ENCODE measurements around the gene CLEC9A. TPM values are rescaled to one million over a fixed set of nuclear protein-coding genes. Genes with fewer than 3 reads are reported as not detected.

The CLEC9A gene
- total RNA-seq, 4 donors from 2014 or later = not detected

DNA sequence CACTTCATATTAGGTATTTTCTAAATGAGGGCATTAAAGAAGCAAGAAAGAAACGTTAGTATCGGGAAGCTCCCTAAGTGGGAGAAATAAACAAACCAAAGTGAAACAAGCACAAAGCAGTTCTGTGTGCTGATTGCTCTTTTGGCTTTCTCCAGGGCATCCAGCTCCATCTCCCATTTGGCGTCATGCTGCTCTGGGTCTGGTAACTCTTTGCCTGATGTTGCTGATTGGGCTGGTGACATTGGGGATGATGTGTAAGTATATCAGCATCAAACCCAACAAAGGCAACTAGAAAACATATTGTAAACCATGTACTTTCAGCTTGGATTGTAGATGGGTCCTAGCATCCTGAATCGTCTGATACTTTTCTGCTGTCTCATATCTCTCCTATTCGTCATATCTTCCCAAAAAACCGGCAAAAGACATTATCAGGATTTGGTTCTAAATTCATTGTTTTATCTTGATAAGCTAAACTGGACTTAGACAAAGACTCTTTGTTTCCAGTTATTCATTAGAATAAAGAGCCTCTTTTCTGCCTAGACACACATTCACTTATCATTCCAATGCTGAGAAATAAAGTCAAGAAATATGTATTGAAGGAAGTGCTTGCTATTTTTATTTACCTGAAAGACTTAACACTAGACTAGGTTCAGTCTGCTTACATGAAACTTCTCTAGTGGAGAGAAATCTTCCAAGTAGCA lies 17.7 kb upstream of the CLEC9A start:
- no peak overlapping the region for H3K27ac ChIP-seq
- H3K4me1 ChIP-seq = peaks cover 0 to 1% (median 0%) of the 10 kb centered on the region in 3 donors
- no peak overlapping the region for H3K4me3 ChIP-seq
- no peaks in the 10 kb centered on the region for H3K36me3 ChIP-seq
- 78 to 88% methylated on average over 3 to 6 of the region's 6 CpGs for WGBS, 2 donors (ENCODE audit: low coverage in 1 of 2)
- ATAC-seq = no peak
- peaks cover 6% of the 10 kb centered on the region for H3K27me3 ChIP-seq
- TF ChIP-seq POLR2A (IDR thresholded peaks at IDR 0.05) = no peak
- TF ChIP-seq CTCF (IDR thresholded peaks at IDR 0.05) = no peak
- TF ChIP-seq POLR2AphosphoS5 (IDR thresholded peaks at IDR 0.05) = no peak
- no peak for TF ChIP-seq EP300 (IDR thresholded peaks at IDR 0.05)
- H3K9me3 ChIP-seq = no peaks in the 10 kb centered on the region

- no peaks in the 10 kb centered on the region for H3K36me3 ChIP-seq
- no peak for TF ChIP-seq POLR2A (IDR thresholded peaks at IDR 0.05)
- no peak for TF ChIP-seq CTCF (IDR thresholded peaks at IDR 0.05)
- no peak for TF ChIP-seq EP300 (IDR thresholded peaks at IDR 0.05)
- H3K9me3 ChIP-seq = no peaks in the 10 kb centered on the region
- H3K4me3 ChIP-seq = no peak overlapping the region
- H3K4me1 ChIP-seq = peaks cover 0 to 13% (median 0%) of the 10 kb centered on the region in 3 donors
- 53 to 61% methylated on average over 3 to 4 of the region's 4 CpGs for WGBS, 2 donors (ENCODE audit: low coverage in 1 of 2)
- ATAC-seq = no peak
- H3K27ac ChIP-seq = no peak overlapping the region
- no peaks in the 10 kb centered on the region for H3K27me3 ChIP-seq
Measured at GRCh38 chr12:10015450-10015849, 15.0 kb upstream of the CLEC9A start.

- no peak for TF ChIP-seq CTCF (IDR thresholded peaks at IDR 0.05)
- no peak for TF ChIP-seq EP300 (IDR thresholded peaks at IDR 0.05)
- no peak for TF ChIP-seq POLR2AphosphoS5 (IDR thresholded peaks at IDR 0.05)
- TF ChIP-seq POLR2A (IDR thresholded peaks at IDR 0.05) = no peak
- no peak for ATAC-seq
- no peaks in the 10 kb centered on the region for H3K36me3 ChIP-seq
- no peak overlapping the region for H3K4me3 ChIP-seq
- H3K9me3 ChIP-seq = no peaks in the 10 kb centered on the region
- H3K27me3 ChIP-seq = no peaks in the 10 kb centered on the region
- H3K4me1 ChIP-seq = peaks cover 0 to 13% (median 0%) of the 10 kb centered on the region in 3 donors
- no peak overlapping the region for H3K27ac ChIP-seq
- WGBS, 2 donors (ENCODE audit: low coverage in 1 of 2) = 10% methylated on average over 1 of the region's 1 CpG; no CpG with 5 or more reads in 1 of the 2 donors
Measured at GRCh38 chr12:10016881-10017280, 13.6 kb upstream of the CLEC9A start.

GRCh38 chr12:10018386-10018785 lies 12.1 kb upstream of the CLEC9A start:
- TF ChIP-seq EP300 (IDR thresholded peaks at IDR 0.05) (peak; percentile 14), POLR2A (IDR thresholded peaks at IDR 0.05) (no peak), POLR2AphosphoS5 (IDR thresholded peaks at IDR 0.05) (peak; percentile 91)
- no peak overlapping the region for H3K4me3 ChIP-seq
- no peaks in the 10 kb centered on the region for H3K36me3 ChIP-seq
- H3K9me3 ChIP-seq = no peaks in the 10 kb centered on the region
- H3K27me3 ChIP-seq = no peaks in the 10 kb centered on the region
- 10 to 13% methylated on average over 5 of the region's 5 CpGs for WGBS, 2 donors (ENCODE audit: low coverage in 1 of 2)
- H3K27ac ChIP-seq = peak overlapping the region in 1 of 4 donors; percentile 28
- peaks cover 0 to 13% (median 0%) of the 10 kb centered on the region in 3 donors for H3K4me1 ChIP-seq
- ATAC-seq = no peak

- Histone ChIP-seq H3K36me3 (no peaks in the 10 kb centered on the region), H3K9me3 (no peaks in the 10 kb centered on the region), H3K4me3 (no peak overlapping the region), H3K4me1 (peaks cover 0 to 13% (median 0%) of the 10 kb centered on the region in 3 donors), H3K27me3 (no peaks in the 10 kb centered on the region), H3K27ac (no peak overlapping the region)
- 90 to 96% methylated on average over 3 of the region's 3 CpGs for WGBS, 2 donors (ENCODE audit: low coverage in 1 of 2)
- ATAC-seq = no peak
- TF ChIP-seq EP300 (IDR thresholded peaks at IDR 0.05) (no peak), POLR2A (IDR thresholded peaks at IDR 0.05) (no peak), POLR2AphosphoS5 (IDR thresholded peaks at IDR 0.05) (no peak), CTCF (IDR thresholded peaks at IDR 0.05) (no peak)
Measured at GRCh38 chr12:10021342-10021741, 9.1 kb upstream of the CLEC9A start.

All from gastroesophageal sphincter (tissue), 4 donors.